ENCODE results near the gene EPHA6. TPM values are rescaled to one million over a fixed set of nuclear protein-coding genes. Genes with fewer than 3 reads are reported as not detected.

The EPHA6 gene
- total and polyA plus RNA-seq, 2 donors (not counting 3 experiments of a cell fraction or from before 2014, with no cell fraction given) = not detected

- Histone ChIP-seq H3K27me3 (ENCODE audit: control insufficient read depth in 2 of 2, insufficient read depth in 2 of 2, low read length in 2 of 2) (no peaks in the 10 kb centered on the region), H3K36me3 (ENCODE audit: control insufficient read depth in 2 of 2, extremely low read depth in 1 of 2, insufficient read depth in 2 of 2, low read length in 2 of 2) (no peaks in the 10 kb centered on the region), H3K4me2 (ENCODE audit: insufficient read depth, low read length) (no peak overlapping the region), H3K9me1 (replicated peaks; ENCODE audit: control insufficient read depth, extremely low read depth, insufficient read depth, low read length) (no peaks in the 10 kb centered on the region), H3K79me2 (ENCODE audit: control insufficient read depth, insufficient read depth, low read length) (no peaks in the 10 kb centered on the region), H3K9ac (replicated peaks; ENCODE audit: extremely low read depth, insufficient read depth, low read length) (no peak overlapping the region), H2AFZ (ENCODE audit: low read depth, low read length) (no peak overlapping the region), H3K27ac (ENCODE audit: insufficient read depth, low read depth, low read length) (no peak overlapping the region), H3K9me3 (replicated peaks; ENCODE audit: control insufficient read depth, insufficient read depth, low read length) (peaks cover 2% of the 10 kb centered on the region), H3K4me1 (ENCODE audit: control insufficient read depth, extremely low read depth, insufficient read depth, low read length) (no peaks in the 10 kb centered on the region), H4K20me1 (replicated peaks; ENCODE audit: control insufficient read depth, extremely low read depth, insufficient read depth, low read length) (no peaks in the 10 kb centered on the region), H3K4me3 (replicated peaks in 1 of 3; ENCODE audit: insufficient read depth in 1 of 3, low read depth in 1 of 3, low read length in 3 of 3) (no peak overlapping the region)
- intact Hi-C loops (cut with micrococcal nuclease) = no loop called here
- no peak for FAIRE-seq
- CTCF ChIA-PET = no interaction called here
- BruUV-seq (replicated peaks) = no TSS peak
- TF ChIP-seq MYC (IDR thresholded peaks at IDR 0.05; ENCODE audit: low read depth, low read length) (no peak), CTCF (IDR thresholded peaks at IDR 0.05; ENCODE audit: extremely low read depth in 1 of 2, insufficient read depth in 1 of 2, low read depth in 1 of 2, low read length in 2 of 2) (no peak), POLR2AphosphoS5 (IDR thresholded peaks at IDR 0.05; ENCODE audit: insufficient read depth, low read depth, low read length) (no peak), POLR2A (IDR thresholded peaks at IDR 0.05; ENCODE audit: low read depth, low read length) (no peak), FOS (IDR thresholded peaks at IDR 0.05; ENCODE audit: borderline replicate concordance, insufficient read depth, low read length) (no peak), GATA2 (IDR thresholded peaks at IDR 0.05; ENCODE audit: insufficient read depth, insufficient read length, low read depth, low read length) (no peak), EZH2 (IDR thresholded peaks at IDR 0.05; ENCODE audit: borderline replicate concordance, low read depth, low read length, severe bottlenecking) (no peak), JUN (IDR thresholded peaks at IDR 0.05; ENCODE audit: borderline replicate concordance, insufficient read depth, insufficient read length, low read depth) (no peak)
- TF ChIP-seq, protein P1, sequence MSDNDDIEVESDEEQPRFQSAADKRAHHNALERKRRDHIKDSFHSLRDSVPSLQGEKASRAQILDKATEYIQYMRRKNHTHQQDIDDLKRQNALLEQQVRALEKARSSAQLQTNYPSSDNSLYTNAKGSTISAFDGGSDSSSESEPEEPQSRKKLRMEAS (IDR thresholded peaks at IDR 0.05; ENCODE audit: insufficient read depth, insufficient read length) = no peak
- dilution Hi-C loops (cut with MboI; ENCODE audit: extremely low pct_ligation_motif_present, low sequenced_read_pairs) = no loop called here
- POLR2A ChIA-PET = no interaction called here
- no peak for DNase-seq (ENCODE audit: low read depth, low spot score)
Measured at GRCh38 chr3:97037294-97037943, 223.0 kb downstream of the EPHA6 start.

Measured in endothelial cell of umbilical vein (primary cell).